ENCODE data around the gene KIAA0319L.

DNA sequence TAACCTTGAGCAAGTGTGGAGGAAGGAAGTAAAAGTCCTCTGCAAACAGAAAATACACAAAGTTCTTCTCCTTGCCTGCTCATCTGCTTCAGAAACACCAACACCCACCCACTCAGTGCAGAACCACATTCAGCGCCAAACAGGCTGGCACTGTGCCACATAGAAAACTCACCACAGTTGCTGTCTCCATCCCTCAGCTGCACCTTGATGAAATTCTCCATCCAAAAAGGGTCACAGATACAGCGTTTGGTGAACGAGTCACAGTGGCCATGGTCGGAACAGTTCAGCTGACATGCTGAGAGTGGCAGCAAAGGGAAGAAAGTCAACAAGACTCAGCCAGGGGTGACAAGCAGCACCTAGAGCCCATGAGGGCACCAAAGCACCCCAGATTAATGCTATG lies 114.5 kb downstream of the KIAA0319L start:
- no peak for TF ChIP-seq CTCF (IDR thresholded peaks at IDR 0.05)
- no peak for TF ChIP-seq EP300 (IDR thresholded peaks at IDR 0.05; ENCODE audit: low read depth)
- TF ChIP-seq POLR2AphosphoS5 (IDR thresholded peaks at IDR 0.05) = no peak
- no peak for TF ChIP-seq POLR2A (IDR thresholded peaks at IDR 0.05)

All from transverse colon (tissue), 4 donors.